ENCODE results near the gene PELI1. TPM values are rescaled to one million over a fixed set of nuclear protein-coding genes. Genes with fewer than 3 reads are reported as not detected.
"Not testable (repeated sequence)": the region's sequence is repeated elsewhere in the genome, so short reads cannot be mapped to it uniquely, and the experiment has no call there.

Gene PELI1
- total RNA-seq, 1 donor from 2014 or later: 28.4 TPM

- DNase-seq (ENCODE audit: low spot score): no peak
These were observed 21.9 kb downstream of the PELI1 start for GRCh38 chr2:64122358-64122757.

GRCh38 chr2:64120928-64121327 is 23.3 kb downstream of the PELI1 start:
- DNase-seq (ENCODE audit: low spot score): peak; percentile 64

GRCh38 chr2:64120008-64120407 is 24.2 kb downstream of the PELI1 start:
- no peak for DNase-seq (ENCODE audit: low spot score)

GRCh38 chr2:64119369-64119768 is 24.9 kb downstream of the PELI1 start:
- DNase-seq (ENCODE audit: low spot score): no peak

- DNase-seq (ENCODE audit: low spot score): no peak
These were observed 28.2 kb downstream of the PELI1 start for GRCh38 chr2:64115808-64116598.

GRCh38 chr2:64114912-64115277 is 29.3 kb downstream of the PELI1 start:
- DNase-seq (ENCODE audit: low spot score): no peak

GRCh38 chr2:64114063-64114911 is 29.9 kb downstream of the PELI1 start:
- DNase-seq (ENCODE audit: low spot score): peak; percentile 53

- no peak for DNase-seq (ENCODE audit: low spot score)
These were observed 32.2 kb downstream of the PELI1 start for GRCh38 chr2:64112016-64112415.

- DNase-seq (ENCODE audit: low spot score): no peak
These were observed 32.8 kb downstream of the PELI1 start for GRCh38 chr2:64111426-64111825.

GRCh38 chr2:64108666-64109241 is 35.5 kb downstream of the PELI1 start:
- DNase-seq (ENCODE audit: low spot score): no peak

- no peak for DNase-seq (ENCODE audit: low spot score)
These were observed 37.7 kb downstream of the PELI1 start for GRCh38 chr2:64106481-64106880.

- DNase-seq (ENCODE audit: low spot score): no peak
These were observed 38.4 kb downstream of the PELI1 start for GRCh38 chr2:64105670-64106461.

- DNase-seq (ENCODE audit: low spot score): peak; percentile 25
These were observed 39.3 kb downstream of the PELI1 start for GRCh38 chr2:64104933-64105332.

- not testable (repeated sequence) for DNase-seq (ENCODE audit: low spot score)
These were observed 41.5 kb downstream of the PELI1 start for GRCh38 chr2:64102736-64103135.

- peak; percentile 19 for DNase-seq (ENCODE audit: low spot score)
These were observed 43.1 kb downstream of the PELI1 start for GRCh38 chr2:64101141-64101591.

- not testable (repeated sequence) for DNase-seq (ENCODE audit: low spot score)
These were observed 43.6 kb downstream of the PELI1 start for GRCh38 chr2:64100584-64100983.

GRCh38 chr2:64094663-64095382 is 49.4 kb downstream of the PELI1 start:
- DNase-seq (ENCODE audit: low spot score): no peak

GRCh38 chr2:64093341-64093740 is 50.9 kb downstream of the PELI1 start:
- DNase-seq (ENCODE audit: low spot score): peak; percentile 76

GRCh38 chr2:64092502-64092901 is 51.7 kb downstream of the PELI1 start:
- no peak for DNase-seq (ENCODE audit: low spot score)

- no peak for DNase-seq (ENCODE audit: low spot score)
These were observed 54.0 kb downstream of the PELI1 start for GRCh38 chr2:64090264-64090663.

Measured in umbilical cord (tissue), 2 donors.